Bone marrow (tissue), 2 donors: ENCODE measurements around the gene LRCH2.

Source experiments
- DNase-seq, 2 donors: peaks; one replicate each; lab custom pipeline; 2025; lab: John Stamatoyannopoulos, UW

Gene LRCH2

GRCh38 chrX:115204040-115204439 lies 29.9 kb downstream of the LRCH2 start:
- DNase-seq: no peak

GRCh38 chrX:115192244-115192700 lies 41.6 kb downstream of the LRCH2 start:
- no peak for DNase-seq

GRCh38 chrX:115191490-115192243 lies 42.2 kb downstream of the LRCH2 start:
- DNase-seq: no peak

GRCh38 chrX:115190636-115191489 lies 43.0 kb downstream of the LRCH2 start:
- no peak for DNase-seq

- no peak for DNase-seq
Observed at GRCh38 chrX:115189646-115190635, 44.0 kb downstream of the LRCH2 start.

GRCh38 chrX:115189110-115189509 lies 44.8 kb downstream of the LRCH2 start, which contains the start of gene RBMXL3:
TSS of gene RBMXL3 (plus strand) at chrX:115189410. CDS start at chrX:115189442, 32 bp downstream.
- no peak for DNase-seq

- no peak for DNase-seq
Observed at GRCh38 chrX:115183980-115184379, 49.9 kb downstream of the LRCH2 start.

- DNase-seq: no peak
Observed at GRCh38 chrX:115178473-115178872, 55.4 kb downstream of the LRCH2 start.

- DNase-seq: no peak
Observed at GRCh38 chrX:115177932-115178331, 56.0 kb downstream of the LRCH2 start.

GRCh38 chrX:115174548-115174947 lies 59.3 kb downstream of the LRCH2 start:
- DNase-seq: no peak

GRCh38 chrX:115173181-115173580 lies 60.7 kb downstream of the LRCH2 start:
- no peak for DNase-seq

GRCh38 chrX:115147220-115147619 lies 86.7 kb downstream of the LRCH2 start:
- no peak for DNase-seq

GRCh38 chrX:115142057-115142456 lies 91.8 kb downstream of the LRCH2 start:
- DNase-seq: no peak

- no peak for DNase-seq
Observed at GRCh38 chrX:115138040-115138439, 95.9 kb downstream of the LRCH2 start.

GRCh38 chrX:115134382-115134781 lies 99.5 kb downstream of the LRCH2 start:
- DNase-seq: no peak

GRCh38 chrX:115112411-115112810 lies 121.5 kb downstream of the LRCH2 start:
- no peak for DNase-seq

- no peak for DNase-seq
Observed at GRCh38 chrX:115098897-115099296, 135.0 kb downstream of the LRCH2 start.

- DNase-seq: no peak
Observed at GRCh38 chrX:115093191-115093590, 140.7 kb downstream of the LRCH2 start.

- DNase-seq: no peak
Observed at GRCh38 chrX:115089419-115089818, 144.5 kb downstream of the LRCH2 start.

- no peak for DNase-seq
Observed at GRCh38 chrX:115068896-115069295, 165.0 kb downstream of the LRCH2 start.

GRCh38 chrX:115067812-115068211 lies 166.1 kb downstream of the LRCH2 start:
- DNase-seq: no peak

- DNase-seq: no peak
Observed at GRCh38 chrX:115065304-115065703, 168.6 kb downstream of the LRCH2 start.
